Measurements from ENCODE around the gene HAND2. TPM values are rescaled to one million over a fixed set of nuclear protein-coding genes. Genes with fewer than 3 reads are reported as not detected.
A peak's percentile ranks its signal among the peaks of the same experiment; 100 is the strongest.

HAND2 gene
- total RNA-seq: 1 to 10 TPM in 1 of 4 donors, under 1 TPM in 3; 0.66 to 2.4 (median 0.89) TPM

DNA sequence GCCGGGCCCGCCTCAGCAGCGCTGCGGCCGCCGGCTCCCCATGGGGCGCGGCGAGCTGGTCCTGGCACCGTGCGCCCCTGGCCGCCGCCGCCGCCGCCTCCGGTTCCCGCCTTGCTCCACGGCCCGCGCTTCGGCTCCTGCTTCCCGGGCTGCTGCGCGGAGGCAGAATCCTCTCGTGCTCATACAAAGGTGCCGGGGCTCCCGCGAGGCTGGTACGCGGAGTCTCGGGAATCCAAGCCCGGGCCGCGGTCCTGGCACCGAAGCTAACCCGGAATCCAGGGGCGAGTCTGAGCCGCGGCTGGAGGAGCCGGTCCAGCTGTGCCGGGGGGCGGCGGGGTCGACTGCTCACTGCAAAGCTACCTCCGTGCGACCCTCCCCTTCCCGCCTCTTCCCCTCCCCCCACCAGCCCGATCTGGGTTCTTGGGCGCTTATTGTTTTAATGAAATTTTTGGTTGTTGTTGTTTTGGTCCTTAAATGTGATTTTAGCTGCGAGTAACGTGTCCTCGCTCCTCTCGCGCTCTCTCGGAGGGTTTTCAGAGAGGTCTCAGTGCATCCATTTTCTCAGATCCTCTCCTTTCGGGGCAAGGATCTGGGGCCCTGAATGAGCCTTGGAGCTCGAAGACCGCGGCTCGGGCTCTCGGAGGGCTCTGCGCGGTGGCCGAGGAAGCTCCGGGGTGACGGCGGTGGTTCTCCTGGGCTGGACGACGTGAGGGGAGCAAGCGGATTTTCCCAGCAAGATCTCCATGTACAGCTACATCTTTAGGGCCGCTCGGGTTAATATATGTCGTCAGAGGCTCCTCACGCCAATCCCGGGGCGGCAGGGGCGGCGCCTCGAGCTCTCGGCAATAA, at the start of gene HAND2:
TSS of gene HAND2 (minus strand) at position 753 of the 849 bp plus-strand sequence. CDS start 940 bp downstream, outside the sequence.
- peak within 1 kb of the TSS; percentile 49 to 69 (median 54) for H3K4me3 ChIP-seq
- intact Hi-C loops (cut with DNase I; ENCODE audit: low total_unique reads): no loop called here
- H3K9me3 ChIP-seq: no peaks in the 10 kb centered on the region
- in situ Hi-C loops (cut with MboI; ENCODE audit: low sequenced_read_pairs in 4 of 4): no loop called here
- H3K27me3 ChIP-seq: peaks cover 74 to 90% (median 87%) of the 10 kb centered on the region in 3 donors
- peak within 1 kb of the TSS; percentile 38 to 59 (median 52) for H3K27ac ChIP-seq
- TF ChIP-seq, protein P1, sequence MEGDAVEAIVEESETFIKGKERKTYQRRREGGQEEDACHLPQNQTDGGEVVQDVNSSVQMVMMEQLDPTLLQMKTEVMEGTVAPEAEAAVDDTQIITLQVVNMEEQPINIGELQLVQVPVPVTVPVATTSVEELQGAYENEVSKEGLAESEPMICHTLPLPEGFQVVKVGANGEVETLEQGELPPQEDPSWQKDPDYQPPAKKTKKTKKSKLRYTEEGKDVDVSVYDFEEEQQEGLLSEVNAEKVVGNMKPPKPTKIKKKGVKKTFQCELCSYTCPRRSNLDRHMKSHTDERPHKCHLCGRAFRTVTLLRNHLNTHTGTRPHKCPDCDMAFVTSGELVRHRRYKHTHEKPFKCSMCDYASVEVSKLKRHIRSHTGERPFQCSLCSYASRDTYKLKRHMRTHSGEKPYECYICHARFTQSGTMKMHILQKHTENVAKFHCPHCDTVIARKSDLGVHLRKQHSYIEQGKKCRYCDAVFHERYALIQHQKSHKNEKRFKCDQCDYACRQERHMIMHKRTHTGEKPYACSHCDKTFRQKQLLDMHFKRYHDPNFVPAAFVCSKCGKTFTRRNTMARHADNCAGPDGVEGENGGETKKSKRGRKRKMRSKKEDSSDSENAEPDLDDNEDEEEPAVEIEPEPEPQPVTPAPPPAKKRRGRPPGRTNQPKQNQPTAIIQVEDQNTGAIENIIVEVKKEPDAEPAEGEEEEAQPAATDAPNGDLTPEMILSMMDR (IDR thresholded peaks at IDR 0.05 in 4 of 5, conservative IDR thresholded peaks at IDR 0.05 in 1 of 5): no peak
- peak; percentile 34 to 63 for TF ChIP-seq POLR2A (IDR thresholded peaks at IDR 0.05)
- no peaks in the 10 kb centered on the region for H3K36me3 ChIP-seq
- ATAC-seq: peak; percentile 50 to 53
- H3K4me1 ChIP-seq: peaks cover 11 to 18% of the 10 kb centered on the region in 2 donors
- peak; percentile 40 to 46 for DNase-seq

DNA sequence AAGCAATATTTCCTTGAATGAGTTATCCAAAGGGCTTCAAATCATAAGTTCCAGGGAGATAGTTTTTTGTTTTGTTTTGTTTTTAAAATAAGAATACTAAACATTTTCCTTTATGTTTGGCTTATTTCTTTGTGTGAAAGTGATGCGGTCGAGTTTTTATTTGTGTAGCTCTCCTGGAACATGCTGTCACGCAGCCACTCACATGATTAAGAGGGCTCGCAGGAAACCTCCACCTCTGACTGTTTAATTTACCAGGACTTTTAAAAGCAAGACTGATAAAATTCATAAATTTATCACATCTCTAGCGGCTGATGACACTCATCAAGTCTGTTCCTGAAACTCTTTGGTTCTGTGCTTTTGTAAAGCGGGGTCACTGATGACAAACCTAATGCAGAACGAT, 48.9 kb upstream of the HAND2 start:
- in situ Hi-C loops (cut with MboI; ENCODE audit: low sequenced_read_pairs in 4 of 4): no loop called here
- no peak for ATAC-seq
- no peaks in the 10 kb centered on the region for H3K36me3 ChIP-seq
- no peak for DNase-seq
- H3K9me3 ChIP-seq: no peaks in the 10 kb centered on the region
- H3K4me3 ChIP-seq: no peak overlapping the region
- H3K27me3 ChIP-seq: no peaks in the 10 kb centered on the region
- TF ChIP-seq POLR2A (IDR thresholded peaks at IDR 0.05): no peak
- TF ChIP-seq, protein P1 (IDR thresholded peaks at IDR 0.05 in 4 of 5, conservative IDR thresholded peaks at IDR 0.05 in 1 of 5): no peak
- no peaks in the 10 kb centered on the region for H3K4me1 ChIP-seq
- no peak overlapping the region for H3K27ac ChIP-seq
- intact Hi-C loops (cut with DNase I; ENCODE audit: low total_unique reads): no loop called here

DNA sequence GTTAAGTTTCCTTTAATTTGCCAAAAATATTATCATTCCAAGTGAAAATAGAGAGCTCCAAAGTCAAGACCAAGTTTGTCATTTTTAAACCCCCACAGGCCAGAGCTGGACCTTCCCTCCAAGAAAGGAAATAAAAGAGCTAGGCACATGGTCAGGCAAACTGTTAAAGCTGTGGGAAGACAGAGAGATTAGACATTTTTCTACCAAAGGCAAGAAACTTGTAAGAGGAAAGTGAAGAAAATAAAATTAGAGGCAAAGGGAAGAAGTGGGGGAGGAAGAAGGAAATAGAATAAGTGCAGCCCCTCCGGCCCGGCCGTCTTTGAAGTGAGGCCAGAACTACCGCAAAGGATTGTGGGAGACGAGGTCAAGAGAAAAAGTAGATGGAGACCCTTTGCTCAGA, 47.9 kb upstream of the HAND2 start:
- Histone ChIP-seq H3K4me1 (no peaks in the 10 kb centered on the region), H3K27me3 (no peaks in the 10 kb centered on the region), H3K27ac (no peak overlapping the region), H3K4me3 (no peak overlapping the region), H3K36me3 (no peaks in the 10 kb centered on the region), H3K9me3 (no peaks in the 10 kb centered on the region)
- no peak for DNase-seq
- intact Hi-C loops (cut with DNase I; ENCODE audit: low total_unique reads) (no loop called here), in situ Hi-C loops (cut with MboI; ENCODE audit: low sequenced_read_pairs in 4 of 4) (no loop called here)
- no peak for ATAC-seq
- TF ChIP-seq, protein P1 (IDR thresholded peaks at IDR 0.05 in 4 of 5, conservative IDR thresholded peaks at IDR 0.05 in 1 of 5): no peak
- TF ChIP-seq POLR2A (IDR thresholded peaks at IDR 0.05): no peak

DNA sequence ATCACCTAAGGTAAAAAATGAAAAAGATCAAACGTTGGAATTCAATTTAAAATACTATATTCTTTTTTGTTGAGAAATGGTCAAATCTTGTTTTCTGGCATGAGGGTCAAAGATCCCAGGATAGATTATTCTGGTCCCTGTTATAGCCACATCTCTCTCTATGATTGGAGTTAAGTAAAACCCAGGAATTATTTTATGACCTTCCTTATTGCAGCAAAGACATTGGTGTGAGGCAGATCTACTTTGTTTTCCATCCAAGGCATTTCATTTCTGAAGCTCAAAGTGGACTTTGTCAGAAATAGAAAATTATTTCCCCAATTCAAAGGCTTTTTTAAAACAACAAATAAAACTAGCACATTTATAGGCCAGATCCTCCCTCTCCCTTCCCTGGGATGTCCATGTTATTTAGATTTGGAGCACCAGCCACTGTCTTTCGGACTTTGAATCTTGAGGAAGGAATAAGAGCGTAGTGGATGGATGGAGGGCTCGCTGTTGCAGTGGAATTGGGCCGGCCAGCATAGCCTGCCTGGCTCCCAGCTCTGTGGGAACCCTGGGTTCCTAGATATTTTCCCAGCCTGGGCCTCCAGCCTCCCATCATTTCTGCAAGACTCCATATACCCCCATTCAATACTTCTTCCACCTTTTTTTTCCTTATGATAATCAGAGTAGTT, 45.6 kb upstream of the HAND2 start:
- H3K27me3 ChIP-seq: no peaks in the 10 kb centered on the region
- H3K27ac ChIP-seq: no peak overlapping the region
- intact Hi-C loops (cut with DNase I; ENCODE audit: low total_unique reads): no loop called here
- no peaks in the 10 kb centered on the region for H3K9me3 ChIP-seq
- DNase-seq: no peak
- H3K4me3 ChIP-seq: no peak overlapping the region
- H3K4me1 ChIP-seq: no peaks in the 10 kb centered on the region
- TF ChIP-seq, protein P1 (IDR thresholded peaks at IDR 0.05 in 4 of 5, conservative IDR thresholded peaks at IDR 0.05 in 1 of 5): no peak
- TF ChIP-seq POLR2A (IDR thresholded peaks at IDR 0.05): no peak
- no peak for ATAC-seq
- H3K36me3 ChIP-seq: no peaks in the 10 kb centered on the region
- in situ Hi-C loops (cut with MboI; ENCODE audit: low sequenced_read_pairs in 4 of 4): no loop called here

Data from gastrocnemius medialis (tissue), 4 donors.